Measurements from ENCODE around the gene ZNF746.

ZNF746 gene

DNA sequence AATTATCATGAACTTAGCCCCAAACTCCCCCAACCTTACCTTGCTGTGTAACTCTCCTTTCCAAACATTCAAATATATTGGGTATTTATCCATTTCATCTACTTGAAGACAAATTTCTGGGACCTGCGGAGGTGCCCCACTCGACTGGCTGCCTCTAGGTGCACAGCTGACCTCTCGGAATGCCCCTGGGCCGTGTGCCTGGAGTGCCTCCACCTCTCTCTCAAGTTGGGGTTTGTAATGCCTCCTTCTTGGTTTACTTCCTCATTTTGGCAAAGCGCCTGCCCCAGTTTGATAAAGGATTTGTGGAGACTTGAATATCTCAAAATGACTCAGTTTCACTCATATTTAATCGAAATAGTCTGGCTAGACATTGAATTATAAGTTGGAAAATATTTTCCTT lies 53.3 kb downstream of the ZNF746 start:
- H3K4me3 ChIP-seq (ENCODE audit: low read length in 2 of 2): no peak overlapping the region
- H3K4me1 ChIP-seq (ENCODE audit: control insufficient read depth, insufficient read depth, low read length): no peaks in the 10 kb centered on the region
- no peaks in the 10 kb centered on the region for H3K9me3 ChIP-seq (ENCODE audit: control insufficient read depth in 2 of 2, low read length in 2 of 2)
- no peak overlapping the region for H3K27ac ChIP-seq (ENCODE audit: low read length)
- H3K36me3 ChIP-seq (ENCODE audit: control insufficient read depth in 2 of 2, insufficient read depth in 2 of 2, low read length in 2 of 2): peaks cover 25 to 26% of the 10 kb centered on the region in 2 donors
- no peaks in the 10 kb centered on the region for H3K27me3 ChIP-seq (ENCODE audit: control insufficient read depth in 1 of 2, insufficient read depth in 2 of 2, low read length in 2 of 2)
- no peak overlapping the region for H3K9ac ChIP-seq (ENCODE audit: low read length in 2 of 2)

DNA sequence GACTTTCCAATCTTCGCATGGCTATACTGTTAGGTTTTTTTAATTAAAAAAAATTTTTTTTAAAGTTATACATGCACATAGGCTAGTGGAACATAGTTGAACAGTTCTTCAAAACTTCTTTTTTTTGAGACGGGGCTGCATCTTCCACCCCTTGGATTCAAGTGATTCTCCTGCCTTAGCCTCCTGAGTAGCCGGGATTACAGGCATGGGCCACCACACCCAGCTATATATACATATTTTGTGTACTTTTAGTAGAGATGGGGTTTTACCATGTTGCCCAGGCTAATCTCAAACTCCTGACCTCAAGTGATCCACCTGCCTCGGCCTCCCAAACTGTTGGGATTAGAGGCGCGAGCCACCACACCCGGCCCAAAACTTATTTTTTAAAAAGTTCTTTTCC lies 54.1 kb downstream of the ZNF746 start:
- Histone ChIP-seq H3K4me3 (ENCODE audit: low read length in 2 of 2) (no peak overlapping the region), H3K27ac (ENCODE audit: low read length) (no peak overlapping the region), H3K36me3 (ENCODE audit: control insufficient read depth in 2 of 2, insufficient read depth in 2 of 2, low read length in 2 of 2) (peaks cover 19 to 20% of the 10 kb centered on the region in 2 donors), H3K9ac (ENCODE audit: low read length in 2 of 2) (no peak overlapping the region), H3K27me3 (ENCODE audit: control insufficient read depth in 1 of 2, insufficient read depth in 2 of 2, low read length in 2 of 2) (no peaks in the 10 kb centered on the region), H3K9me3 (ENCODE audit: control insufficient read depth in 2 of 2, low read length in 2 of 2) (no peaks in the 10 kb centered on the region), H3K4me1 (ENCODE audit: control insufficient read depth, insufficient read depth, low read length) (no peaks in the 10 kb centered on the region)

DNA sequence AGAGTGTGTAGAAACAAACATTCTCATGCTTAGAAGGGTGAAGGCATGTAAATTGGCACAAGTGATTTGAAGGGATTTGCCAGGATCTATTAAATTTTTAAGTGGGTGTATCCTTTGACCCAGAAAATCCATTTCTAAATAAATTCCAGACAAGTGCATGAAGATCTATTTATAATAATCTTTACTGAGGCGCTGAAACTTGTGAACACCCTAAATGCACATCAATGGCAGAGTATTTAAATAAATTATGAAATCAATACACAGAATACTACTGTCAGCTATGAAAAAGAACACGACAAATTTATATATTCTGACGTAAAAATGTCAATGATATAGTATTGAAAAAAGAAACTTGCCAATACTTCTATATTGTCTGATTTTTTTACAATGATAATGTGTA lies 54.7 kb downstream of the ZNF746 start:
- Histone ChIP-seq H3K9ac (ENCODE audit: low read length in 2 of 2) (no peak overlapping the region), H3K27ac (ENCODE audit: low read length) (no peak overlapping the region), H3K27me3 (ENCODE audit: control insufficient read depth in 1 of 2, insufficient read depth in 2 of 2, low read length in 2 of 2) (no peaks in the 10 kb centered on the region), H3K4me3 (ENCODE audit: low read length in 2 of 2) (no peak overlapping the region), H3K9me3 (ENCODE audit: control insufficient read depth in 2 of 2, low read length in 2 of 2) (no peaks in the 10 kb centered on the region), H3K36me3 (ENCODE audit: control insufficient read depth in 2 of 2, insufficient read depth in 2 of 2, low read length in 2 of 2) (peaks cover 18 to 20% of the 10 kb centered on the region in 2 donors), H3K4me1 (ENCODE audit: control insufficient read depth, insufficient read depth, low read length) (no peaks in the 10 kb centered on the region)

DNA sequence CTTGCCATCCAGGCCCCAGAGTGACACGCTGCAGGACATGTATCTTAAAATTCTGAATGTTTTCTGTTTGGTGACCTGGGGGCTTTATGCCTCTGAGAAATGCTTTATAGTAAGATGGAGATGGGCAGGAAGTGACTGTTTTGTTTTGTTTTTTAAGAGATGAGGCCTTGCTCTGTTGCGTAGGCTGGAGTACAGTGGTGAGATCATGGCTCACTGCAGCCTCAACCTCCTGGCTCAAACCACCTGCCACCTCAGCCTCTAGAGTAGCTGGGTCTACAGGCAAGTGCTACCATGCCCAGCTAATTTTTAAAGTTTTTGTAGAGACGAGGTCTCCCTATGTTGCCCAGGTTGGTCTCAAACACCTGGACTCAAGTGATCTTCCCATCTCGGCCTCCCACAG lies 57.4 kb downstream of the ZNF746 start:
- Histone ChIP-seq H3K27ac (ENCODE audit: low read length) (no peak overlapping the region), H3K4me3 (ENCODE audit: low read length in 2 of 2) (no peak overlapping the region), H3K9me3 (ENCODE audit: control insufficient read depth in 2 of 2, low read length in 2 of 2) (no peaks in the 10 kb centered on the region), H3K9ac (ENCODE audit: low read length in 2 of 2) (no peak overlapping the region), H3K27me3 (ENCODE audit: control insufficient read depth in 1 of 2, insufficient read depth in 2 of 2, low read length in 2 of 2) (no peaks in the 10 kb centered on the region), H3K4me1 (ENCODE audit: control insufficient read depth, insufficient read depth, low read length) (no peaks in the 10 kb centered on the region), H3K36me3 (ENCODE audit: control insufficient read depth in 2 of 2, insufficient read depth in 2 of 2, low read length in 2 of 2) (peaks cover 13 to 18% of the 10 kb centered on the region in 2 donors)

DNA sequence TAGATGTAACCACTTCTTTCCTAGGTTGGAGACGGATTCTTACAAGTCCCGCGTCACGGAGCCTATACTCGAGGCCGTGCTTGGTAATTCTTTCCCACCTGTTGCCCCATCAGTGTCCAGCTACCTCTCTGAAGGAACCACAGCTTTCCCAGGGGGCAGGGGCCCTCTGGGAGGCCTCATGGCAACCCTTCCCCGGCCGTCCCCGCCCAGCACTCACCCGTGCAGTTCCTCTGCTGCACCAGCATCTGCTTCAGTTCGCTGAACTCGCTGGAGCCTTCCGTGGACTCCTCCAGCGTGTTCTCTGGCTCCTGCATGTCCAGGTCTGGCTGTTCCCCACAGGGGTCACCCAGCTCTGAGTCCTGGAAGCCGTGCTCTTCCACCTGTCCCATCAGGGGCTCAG lies 61.3 kb downstream of the ZNF746 start:
- Histone ChIP-seq H3K4me3 (ENCODE audit: low read length in 2 of 2) (no peak overlapping the region), H3K36me3 (ENCODE audit: control insufficient read depth in 2 of 2, insufficient read depth in 2 of 2, low read length in 2 of 2) (peaks cover 22 to 30% of the 10 kb centered on the region in 2 donors), H3K27ac (ENCODE audit: low read length) (no peak overlapping the region), H3K27me3 (ENCODE audit: control insufficient read depth in 1 of 2, insufficient read depth in 2 of 2, low read length in 2 of 2) (no peaks in the 10 kb centered on the region), H3K4me1 (ENCODE audit: control insufficient read depth, insufficient read depth, low read length) (no peaks in the 10 kb centered on the region), H3K9ac (ENCODE audit: low read length in 2 of 2) (no peak overlapping the region), H3K9me3 (ENCODE audit: control insufficient read depth in 2 of 2, low read length in 2 of 2) (no peaks in the 10 kb centered on the region)

DNA sequence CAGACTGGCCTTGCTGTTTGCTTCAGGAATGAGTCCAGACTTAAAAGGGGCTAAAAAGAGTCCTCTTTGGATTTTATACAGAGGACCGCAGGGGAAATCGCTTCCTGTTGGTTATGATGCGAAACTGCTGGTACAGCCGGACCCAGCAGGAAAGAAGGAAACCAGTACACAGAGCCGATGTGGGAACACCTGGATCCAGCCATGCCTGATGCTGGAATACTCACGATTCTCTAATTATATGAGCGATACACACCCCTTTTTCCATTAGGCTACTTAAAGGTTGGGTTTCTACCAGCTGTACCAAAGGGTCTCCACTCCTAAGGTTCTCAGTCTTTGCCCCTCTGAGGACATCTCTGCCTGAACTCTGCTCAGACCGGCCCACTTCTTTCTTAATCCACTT lies 64.5 kb downstream of the ZNF746 start:
- no peak overlapping the region for H3K27ac ChIP-seq (ENCODE audit: low read length)
- no peaks in the 10 kb centered on the region for H3K27me3 ChIP-seq (ENCODE audit: control insufficient read depth in 1 of 2, insufficient read depth in 2 of 2, low read length in 2 of 2)
- H3K9ac ChIP-seq (ENCODE audit: low read length in 2 of 2): no peak overlapping the region
- H3K4me3 ChIP-seq (ENCODE audit: low read length in 2 of 2): no peak overlapping the region
- peaks cover 22 to 32% of the 10 kb centered on the region in 2 donors for H3K36me3 ChIP-seq (ENCODE audit: control insufficient read depth in 2 of 2, insufficient read depth in 2 of 2, low read length in 2 of 2)
- no peaks in the 10 kb centered on the region for H3K4me1 ChIP-seq (ENCODE audit: control insufficient read depth, insufficient read depth, low read length)
- no peaks in the 10 kb centered on the region for H3K9me3 ChIP-seq (ENCODE audit: control insufficient read depth in 2 of 2, low read length in 2 of 2)

DNA sequence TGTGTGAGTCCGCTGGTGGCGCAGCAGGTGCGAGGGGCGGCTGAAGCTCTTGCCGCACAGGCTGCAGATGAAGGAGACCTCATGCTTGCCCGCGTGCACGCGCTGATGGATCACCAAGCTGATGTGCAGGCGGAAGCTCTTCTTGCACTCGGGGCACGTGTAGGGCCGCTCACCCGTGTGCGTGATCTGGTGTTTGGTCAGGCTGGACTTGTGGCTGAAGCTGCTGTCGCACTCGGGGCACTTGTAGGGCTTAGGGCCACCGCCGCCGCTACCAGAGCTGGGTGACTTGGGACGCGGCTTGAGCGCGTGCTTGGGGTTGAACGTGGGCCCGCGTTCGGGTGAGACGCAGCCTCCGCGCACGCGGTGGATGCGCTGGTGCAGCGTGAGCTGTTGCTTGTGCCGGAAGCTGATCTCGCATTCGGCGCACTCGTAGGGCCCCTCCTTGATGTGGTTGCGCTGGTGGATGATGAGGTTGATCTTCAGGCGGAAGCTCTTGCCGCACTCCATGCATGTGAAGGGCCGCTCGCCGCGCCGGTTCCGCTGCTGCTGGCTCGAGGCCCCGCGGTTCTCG lies 65.4 kb downstream of the ZNF746 start:
- H3K36me3 ChIP-seq (ENCODE audit: control insufficient read depth in 2 of 2, insufficient read depth in 2 of 2, low read length in 2 of 2): peaks cover 22 to 32% of the 10 kb centered on the region in 2 donors
- H3K27ac ChIP-seq (ENCODE audit: low read length): no peak overlapping the region
- H3K27me3 ChIP-seq (ENCODE audit: control insufficient read depth in 1 of 2, insufficient read depth in 2 of 2, low read length in 2 of 2): no peaks in the 10 kb centered on the region
- H3K9ac ChIP-seq (ENCODE audit: low read length in 2 of 2): no peak overlapping the region
- no peak overlapping the region for H3K4me3 ChIP-seq (ENCODE audit: low read length in 2 of 2)
- H3K4me1 ChIP-seq (ENCODE audit: control insufficient read depth, insufficient read depth, low read length): no peaks in the 10 kb centered on the region
- H3K9me3 ChIP-seq (ENCODE audit: control insufficient read depth in 2 of 2, low read length in 2 of 2): no peaks in the 10 kb centered on the region

DNA sequence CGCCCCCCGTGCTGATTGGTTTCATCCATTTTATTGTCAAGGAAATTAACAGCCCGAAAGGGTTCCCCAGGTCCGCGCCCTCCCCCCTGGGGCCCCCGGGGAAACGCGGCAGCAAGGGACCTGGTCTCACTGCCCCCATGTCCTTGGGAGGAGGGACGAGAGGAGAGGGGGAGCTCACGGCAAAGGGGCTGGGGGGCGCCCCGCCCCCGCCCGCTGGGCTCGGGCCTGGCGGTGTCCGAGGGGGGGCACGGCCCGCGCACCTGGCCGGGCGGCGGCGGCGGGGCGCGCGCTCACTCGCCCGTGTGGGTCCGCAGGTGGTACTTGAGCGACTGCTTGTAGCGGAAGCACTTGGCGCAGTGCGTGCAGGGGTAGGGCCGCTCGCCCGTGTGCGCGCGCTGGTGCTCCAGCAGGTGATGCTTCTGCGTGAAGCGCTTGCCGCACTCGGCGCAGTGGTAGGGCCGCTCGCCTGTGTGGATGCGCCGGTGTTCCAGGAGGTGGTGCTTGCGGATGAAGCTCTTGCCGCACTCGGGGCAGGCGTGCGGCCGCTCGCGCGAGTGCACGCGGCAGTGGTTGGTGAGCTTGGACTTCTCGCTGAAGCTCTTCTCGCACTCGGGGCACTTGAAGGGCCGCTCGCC lies 66.0 kb downstream of the ZNF746 start:
- H3K27me3 ChIP-seq (ENCODE audit: control insufficient read depth in 1 of 2, insufficient read depth in 2 of 2, low read length in 2 of 2): no peaks in the 10 kb centered on the region
- H3K9ac ChIP-seq (ENCODE audit: low read length in 2 of 2): no peak overlapping the region
- no peaks in the 10 kb centered on the region for H3K4me1 ChIP-seq (ENCODE audit: control insufficient read depth, insufficient read depth, low read length)
- no peak overlapping the region for H3K27ac ChIP-seq (ENCODE audit: low read length)
- H3K9me3 ChIP-seq (ENCODE audit: control insufficient read depth in 2 of 2, low read length in 2 of 2): no peaks in the 10 kb centered on the region
- no peak overlapping the region for H3K4me3 ChIP-seq (ENCODE audit: low read length in 2 of 2)
- peaks cover 21 to 30% of the 10 kb centered on the region in 2 donors for H3K36me3 ChIP-seq (ENCODE audit: control insufficient read depth in 2 of 2, insufficient read depth in 2 of 2, low read length in 2 of 2)

DNA sequence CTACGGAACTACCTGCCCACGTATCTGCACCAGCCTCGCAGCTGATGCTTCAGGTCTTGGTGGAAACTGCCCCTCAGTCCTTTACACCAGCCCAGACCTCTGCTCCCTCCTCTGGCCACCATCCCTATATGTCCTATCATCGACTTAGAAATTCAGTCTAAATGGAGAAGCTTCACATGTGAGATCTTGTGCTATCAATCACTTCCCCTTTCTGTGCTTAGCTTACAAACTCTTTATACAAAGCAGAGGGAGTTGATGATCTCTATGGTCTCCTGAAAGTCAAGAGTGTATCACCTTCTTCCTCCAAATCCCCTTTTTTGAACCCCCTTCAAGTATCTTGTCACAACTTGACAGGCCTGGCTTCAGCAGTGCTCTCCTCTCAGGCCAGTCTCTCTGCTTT lies 67.4 kb downstream of the ZNF746 start:
- H3K4me3 ChIP-seq (ENCODE audit: low read length in 2 of 2): no peak overlapping the region
- no peaks in the 10 kb centered on the region for H3K4me1 ChIP-seq (ENCODE audit: control insufficient read depth, insufficient read depth, low read length)
- no peak overlapping the region for H3K27ac ChIP-seq (ENCODE audit: low read length)
- H3K36me3 ChIP-seq (ENCODE audit: control insufficient read depth in 2 of 2, insufficient read depth in 2 of 2, low read length in 2 of 2): peaks cover 18 to 22% of the 10 kb centered on the region in 2 donors
- H3K9me3 ChIP-seq (ENCODE audit: control insufficient read depth in 2 of 2, low read length in 2 of 2): no peaks in the 10 kb centered on the region
- H3K27me3 ChIP-seq (ENCODE audit: control insufficient read depth in 1 of 2, insufficient read depth in 2 of 2, low read length in 2 of 2): no peaks in the 10 kb centered on the region
- H3K9ac ChIP-seq (ENCODE audit: low read length in 2 of 2): no peak overlapping the region

DNA sequence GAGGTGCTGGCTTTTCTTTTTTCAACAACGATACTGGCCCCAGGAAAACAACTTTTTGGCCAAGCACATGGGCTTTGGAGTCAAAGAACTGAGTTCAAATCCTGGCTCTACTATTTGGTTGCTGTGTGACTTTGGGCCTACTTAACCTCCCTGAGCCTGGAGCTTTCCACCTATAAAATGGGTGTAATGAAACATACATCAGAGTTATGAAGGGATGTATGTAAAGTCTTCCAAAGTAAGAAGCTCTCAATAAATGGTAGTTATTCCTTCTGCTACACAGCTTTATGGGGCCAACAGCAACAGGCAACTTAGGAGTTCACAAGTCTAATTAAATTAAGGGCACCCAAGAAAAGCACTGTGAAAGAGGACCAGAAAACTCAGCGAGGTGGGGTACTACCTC lies 69.7 kb downstream of the ZNF746 start:
- H3K9me3 ChIP-seq (ENCODE audit: control insufficient read depth in 2 of 2, low read length in 2 of 2): no peaks in the 10 kb centered on the region
- H3K9ac ChIP-seq (ENCODE audit: low read length in 2 of 2): no peak overlapping the region
- H3K4me3 ChIP-seq (ENCODE audit: low read length in 2 of 2): no peak overlapping the region
- peaks cover under 1% of the 10 kb centered on the region for H3K4me1 ChIP-seq (ENCODE audit: control insufficient read depth, insufficient read depth, low read length)
- peaks cover 0 to 3% of the 10 kb centered on the region in 2 donors for H3K27me3 ChIP-seq (ENCODE audit: control insufficient read depth in 1 of 2, insufficient read depth in 2 of 2, low read length in 2 of 2)
- H3K27ac ChIP-seq (ENCODE audit: low read length): no peak overlapping the region
- peaks cover 9 to 15% of the 10 kb centered on the region in 2 donors for H3K36me3 ChIP-seq (ENCODE audit: control insufficient read depth in 2 of 2, insufficient read depth in 2 of 2, low read length in 2 of 2)

DNA sequence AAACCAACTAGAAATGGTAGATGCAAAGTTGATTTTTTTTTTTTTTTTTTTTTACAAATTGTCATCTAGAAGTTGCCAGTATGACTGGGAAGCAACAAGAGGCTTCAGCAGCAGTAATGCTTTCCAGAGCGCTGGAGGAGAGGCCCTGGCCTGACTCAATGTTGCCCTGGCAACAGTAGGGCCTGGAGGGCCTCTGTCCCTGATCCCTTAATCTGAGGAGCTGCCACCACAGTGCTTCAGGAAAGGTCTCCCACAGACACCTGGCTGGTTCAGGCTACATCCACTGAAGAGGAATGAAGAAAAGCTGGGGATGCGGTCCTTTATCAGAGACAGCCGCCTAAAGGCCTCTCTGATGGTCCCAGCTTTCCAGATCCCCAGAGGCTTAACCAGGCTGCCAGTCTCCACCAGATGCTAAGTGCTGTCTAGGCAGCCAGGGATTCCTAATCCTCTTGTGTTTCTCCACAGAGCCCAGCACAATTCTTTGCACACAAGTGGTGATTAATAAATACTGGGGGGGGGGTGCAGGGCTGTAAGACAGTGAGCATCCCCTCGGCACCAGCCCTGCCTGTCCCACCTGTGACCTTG lies 70.4 kb downstream of the ZNF746 start:
- H3K9ac ChIP-seq (ENCODE audit: low read length in 2 of 2): no peak overlapping the region
- peaks cover 9% of the 10 kb centered on the region in 2 donors for H3K36me3 ChIP-seq (ENCODE audit: control insufficient read depth in 2 of 2, insufficient read depth in 2 of 2, low read length in 2 of 2)
- H3K9me3 ChIP-seq (ENCODE audit: control insufficient read depth in 2 of 2, low read length in 2 of 2): no peaks in the 10 kb centered on the region
- peaks cover 3% of the 10 kb centered on the region for H3K4me1 ChIP-seq (ENCODE audit: control insufficient read depth, insufficient read depth, low read length)
- no peak overlapping the region for H3K4me3 ChIP-seq (ENCODE audit: low read length in 2 of 2)
- H3K27ac ChIP-seq (ENCODE audit: low read length): no peak overlapping the region
- peaks cover 0 to 6% of the 10 kb centered on the region in 2 donors for H3K27me3 ChIP-seq (ENCODE audit: control insufficient read depth in 1 of 2, insufficient read depth in 2 of 2, low read length in 2 of 2)

Measured in stomach smooth muscle (tissue), 2 donors.